ENCODE data around the gene PSMD7. TPM values are rescaled to one million over a fixed set of nuclear protein-coding genes. Genes with fewer than 3 reads are reported as not detected.

The PSMD7 gene
- total RNA-seq, 1 donor from 2014 or later = 86.1 TPM

GRCh38 chr16:74275031-74275636 is 21.5 kb upstream of the PSMD7 start:
- no peak overlapping the region for H3K4me3 Mint-ChIP-seq
- no peak for DNase-seq
- peaks cover 3% of the 10 kb centered on the region for H3K36me3 Mint-ChIP-seq (ENCODE audit: low read depth)
- no peak for ATAC-seq (ENCODE audit: low read depth)
- H3K4me1 Mint-ChIP-seq = no peaks in the 10 kb centered on the region
- ChIA-PET CTCF (no interaction called here), POLR2A (no interaction called here)
- no peak for TF ChIP-seq CTCF (IDR thresholded peaks at IDR 0.05)
- intact Hi-C loops (cut with micrococcal nuclease) = no loop called here
- no peaks in the 10 kb centered on the region for H3K27me3 Mint-ChIP-seq
- no peak overlapping the region for H3K27ac Mint-ChIP-seq
- peaks cover 7% of the 10 kb centered on the region for H3K9me3 Mint-ChIP-seq

- H3K36me3 Mint-ChIP-seq (ENCODE audit: low read depth) = peaks cover 3% of the 10 kb centered on the region
- intact Hi-C loops (cut with micrococcal nuclease) = no loop called here
- ChIA-PET POLR2A (no interaction called here), CTCF (no interaction called here)
- no peaks in the 10 kb centered on the region for H3K4me1 Mint-ChIP-seq
- no peak for TF ChIP-seq CTCF (IDR thresholded peaks at IDR 0.05)
- H3K9me3 Mint-ChIP-seq = peaks cover 6% of the 10 kb centered on the region
- H3K27me3 Mint-ChIP-seq = no peaks in the 10 kb centered on the region
- no peak for ATAC-seq (ENCODE audit: low read depth)
- DNase-seq = no peak
- no peak overlapping the region for H3K4me3 Mint-ChIP-seq
- H3K27ac Mint-ChIP-seq = no peak overlapping the region
Measured at GRCh38 chr16:74275711-74276110, 20.9 kb upstream of the PSMD7 start.

DNA sequence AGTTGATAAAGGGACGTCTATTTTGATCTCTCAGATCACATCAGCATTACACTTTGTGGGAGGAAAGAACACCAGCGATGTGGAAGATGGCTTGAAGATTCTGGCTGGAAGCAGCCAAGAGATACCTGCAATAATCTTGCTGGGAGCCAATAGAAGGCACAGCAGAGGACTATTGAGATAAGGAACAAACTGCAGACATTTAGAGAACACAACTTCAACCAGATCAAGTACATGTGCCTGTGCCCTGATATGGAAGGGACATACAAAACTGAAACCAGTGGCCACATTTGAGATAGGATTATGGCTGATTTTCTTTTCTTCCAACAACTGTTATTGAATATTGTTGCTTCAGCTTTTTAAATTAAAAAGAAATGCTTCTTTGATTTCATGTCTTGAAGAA is 18.6 kb upstream of the PSMD7 start:
- peaks cover 6% of the 10 kb centered on the region for H3K9me3 Mint-ChIP-seq
- ChIA-PET POLR2A (no interaction called here), CTCF (no interaction called here)
- peaks cover 3% of the 10 kb centered on the region for H3K36me3 Mint-ChIP-seq (ENCODE audit: low read depth)
- no peak overlapping the region for H3K4me3 Mint-ChIP-seq
- no peaks in the 10 kb centered on the region for H3K27me3 Mint-ChIP-seq
- H3K4me1 Mint-ChIP-seq = no peaks in the 10 kb centered on the region
- DNase-seq (no peak), ATAC-seq (ENCODE audit: low read depth) (no peak)
- no peak overlapping the region for H3K27ac Mint-ChIP-seq
- TF ChIP-seq CTCF (IDR thresholded peaks at IDR 0.05) = no peak
- intact Hi-C loops (cut with micrococcal nuclease) = no loop called here

DNA sequence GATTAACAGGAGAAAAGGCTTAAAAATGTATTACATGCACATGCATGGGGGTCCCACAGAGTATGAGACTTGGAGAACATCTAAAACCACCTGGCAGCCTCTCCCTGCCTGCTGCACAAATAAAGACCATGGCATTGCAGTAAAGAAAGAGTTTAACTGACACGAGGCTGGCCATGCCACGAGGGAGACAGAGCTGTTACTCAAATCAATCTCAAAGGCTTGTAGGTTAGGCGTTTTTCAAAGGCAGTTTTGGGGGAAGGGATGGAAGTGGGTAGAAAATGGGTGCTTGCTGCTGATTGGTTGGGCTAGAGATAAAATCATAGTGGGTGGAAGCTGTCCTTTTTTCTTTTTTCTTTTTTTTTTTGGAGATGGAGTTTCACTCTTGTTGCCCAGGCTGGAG is 17.3 kb upstream of the PSMD7 start:
- CTCF ChIA-PET = no interaction called here
- no peak for ATAC-seq (ENCODE audit: low read depth)

DNA sequence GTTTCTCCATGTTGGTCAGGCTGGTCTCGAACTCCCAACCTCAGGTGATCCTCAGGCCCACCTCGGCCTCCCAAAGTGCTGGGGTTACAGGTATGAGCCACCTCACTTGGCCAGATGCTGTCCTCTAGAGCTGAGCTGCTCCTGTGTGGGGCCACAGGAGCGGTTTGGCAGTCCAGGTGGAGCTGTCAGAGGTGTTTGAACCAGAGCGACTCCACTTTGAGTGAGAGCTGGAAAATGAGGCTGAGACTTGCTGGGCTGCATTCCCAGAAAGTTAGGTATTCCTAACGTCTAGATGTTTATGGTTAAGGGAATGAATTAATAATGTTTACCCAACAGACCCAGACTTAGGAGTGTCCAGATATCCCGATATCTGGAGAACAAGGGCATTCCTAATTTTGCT is 16.8 kb upstream of the PSMD7 start:
- Mint-ChIP-seq H3K27me3 (no peaks in the 10 kb centered on the region), H3K9me3 (peaks cover 6% of the 10 kb centered on the region), H3K36me3 (ENCODE audit: low read depth) (peaks cover 3% of the 10 kb centered on the region), H3K4me3 (no peak overlapping the region), H3K4me1 (no peaks in the 10 kb centered on the region), H3K27ac (no peak overlapping the region)
- TF ChIP-seq CTCF (IDR thresholded peaks at IDR 0.05) = no peak
- ATAC-seq (ENCODE audit: low read depth) (no peak), DNase-seq (no peak)
- ChIA-PET CTCF (no interaction called here), POLR2A (no interaction called here)
- intact Hi-C loops (cut with micrococcal nuclease) = no loop called here

More for the DNA sequence above, 17.3 kb upstream of the PSMD7 start:
- intact Hi-C loops (cut with micrococcal nuclease) = no loop called here
- Mint-ChIP-seq H3K9me3 (peaks cover 6% of the 10 kb centered on the region), H3K4me3 (no peak overlapping the region), H3K4me1 (no peaks in the 10 kb centered on the region), H3K36me3 (ENCODE audit: low read depth) (peaks cover 3% of the 10 kb centered on the region), H3K27me3 (no peaks in the 10 kb centered on the region), H3K27ac (no peak overlapping the region)
- POLR2A ChIA-PET = no interaction called here
- no peak for TF ChIP-seq CTCF (IDR thresholded peaks at IDR 0.05)
- no peak for DNase-seq

All from activated B cell treated with CpG ODN at 0.5 μM for 24 hours (primary cell).